GM19238 (cell line): ENCODE measurements around the gene JPH2.
"Not testable (repeated sequence)": the region's sequence is repeated elsewhere in the genome, so short reads cannot be mapped to it uniquely, and the experiment has no call there.

Experiments
- DNase-seq: peaks from one replicate; pipeline ENCODE4 v3.0.0; 2011; ENCODE audit warnings: low spot score; ENCODE audit not compliant: insufficient read length

Gene JPH2

DNA sequence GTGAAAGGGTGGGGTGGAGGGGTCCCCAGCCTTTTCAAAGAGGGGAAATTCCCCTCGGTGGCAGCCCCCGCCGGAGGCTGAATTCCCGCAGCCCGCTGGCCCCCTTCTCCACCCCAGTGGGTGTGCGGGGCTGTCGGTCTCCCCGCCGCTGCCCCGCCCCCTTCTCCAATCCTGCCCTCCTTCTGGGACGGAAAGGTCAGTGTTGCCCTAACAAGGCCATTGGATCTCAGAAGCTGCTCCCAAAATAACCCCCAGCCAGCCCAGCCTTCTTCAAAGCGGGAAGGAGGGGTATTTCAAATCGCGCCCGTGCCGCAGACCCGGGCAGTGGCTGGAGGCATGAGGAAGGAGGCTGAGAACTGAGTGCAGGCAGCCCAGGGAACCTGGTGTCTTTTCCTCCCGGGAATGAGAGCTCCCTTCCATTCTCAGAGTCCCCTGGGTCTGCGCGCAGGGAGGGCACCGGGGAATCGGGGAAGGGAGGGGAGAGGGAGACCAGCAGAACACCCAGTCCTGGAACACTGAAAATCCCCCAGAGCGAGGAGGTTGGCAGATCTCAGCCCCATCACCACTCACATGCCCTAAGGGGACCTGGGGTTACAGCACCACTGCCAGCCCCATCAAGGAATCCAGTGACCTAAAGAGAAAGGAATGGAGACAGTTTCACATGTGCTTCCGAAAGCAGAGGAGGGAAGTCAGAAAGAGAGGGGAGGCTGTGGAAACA lies at the start of gene JPH2:
TSS of gene JPH2 (minus strand) at position 135 of the 718 bp plus-strand sequence. CDS start 483 bp downstream, outside the sequence.
- no peak for DNase-seq

DNA sequence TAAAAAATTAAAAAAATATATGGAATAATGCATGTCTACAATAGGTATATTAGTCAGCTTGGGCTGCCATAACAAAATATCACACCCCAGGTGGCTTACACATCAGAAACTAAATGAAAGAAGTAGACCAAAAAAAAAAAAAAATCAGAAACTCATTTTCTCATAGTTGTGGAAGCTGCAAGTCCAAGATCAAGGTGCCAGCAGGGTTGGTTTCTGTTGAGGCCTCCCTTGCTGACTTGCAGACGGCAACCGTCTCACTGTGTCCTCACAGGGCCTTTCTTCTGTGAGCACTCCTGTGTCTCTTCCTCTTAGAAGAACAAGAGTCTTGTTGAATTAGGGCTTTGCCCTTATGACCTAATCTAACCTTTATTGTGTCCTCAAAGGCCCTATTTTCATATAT lies 48.7 kb upstream of the JPH2 start:
- no peak for DNase-seq

DNA sequence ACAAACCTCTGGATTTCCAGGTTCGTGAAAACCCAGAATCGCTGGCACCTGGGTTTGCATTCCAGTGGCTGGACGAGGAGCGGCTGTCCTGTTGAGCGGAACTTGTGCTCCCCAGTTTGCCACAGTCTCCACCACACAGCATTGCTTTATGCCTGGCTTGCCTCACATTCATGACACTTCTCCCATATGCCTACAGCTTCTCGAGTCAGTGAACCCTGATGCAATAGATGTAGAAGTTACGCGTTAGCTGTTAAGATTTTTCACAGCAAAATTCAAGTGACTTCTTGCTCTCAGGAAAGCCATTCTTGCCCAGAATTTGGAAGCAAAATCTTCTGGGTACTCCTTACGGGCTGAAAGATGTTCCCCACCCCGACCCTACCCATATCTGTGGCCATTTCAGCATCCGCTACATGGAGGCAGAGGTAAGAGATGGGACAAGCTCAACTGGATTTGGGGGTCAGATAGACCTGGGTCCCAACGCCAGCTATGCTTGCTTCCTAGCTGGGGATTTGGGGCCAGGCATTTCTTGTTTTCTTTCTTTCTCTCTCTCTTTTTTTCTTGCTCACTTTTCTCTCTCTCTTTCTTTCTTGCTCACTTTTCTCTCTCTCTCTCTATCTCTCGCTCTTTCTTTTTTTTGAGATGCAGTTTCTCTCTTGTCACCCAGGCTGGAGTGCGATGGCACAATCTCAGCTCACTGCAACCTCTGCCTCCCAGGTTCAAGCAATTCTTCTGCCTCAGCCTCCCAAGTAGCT lies 47.8 kb upstream of the JPH2 start:
- no peak for DNase-seq

DNA sequence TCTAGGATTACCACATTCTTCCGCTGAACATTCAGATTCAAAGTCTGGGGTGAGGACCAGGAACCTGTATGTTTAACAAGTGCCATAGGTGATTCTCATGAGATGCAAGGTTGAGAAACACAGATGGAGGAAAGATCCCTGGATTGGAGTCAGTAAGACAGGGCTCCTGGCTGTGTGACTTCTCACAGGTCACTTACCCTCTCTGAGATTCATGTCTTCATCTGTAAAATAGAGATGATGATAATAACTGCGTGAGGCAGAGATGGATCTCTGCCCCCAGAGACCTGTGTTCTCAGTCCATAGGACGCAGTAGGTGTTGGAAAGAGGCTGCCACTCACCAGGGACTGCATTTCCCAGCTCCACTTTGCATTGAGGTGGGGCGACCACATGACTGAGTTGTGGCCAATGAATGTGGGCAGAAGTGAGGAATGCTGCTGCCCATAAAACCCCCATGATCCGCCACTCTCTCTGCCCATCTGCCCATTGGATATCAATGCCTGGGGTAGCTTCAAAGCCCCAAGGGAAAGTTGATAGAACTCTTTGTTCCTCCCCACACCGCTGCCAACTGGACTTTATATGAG lies 46.5 kb upstream of the JPH2 start:
- no peak for DNase-seq

DNA sequence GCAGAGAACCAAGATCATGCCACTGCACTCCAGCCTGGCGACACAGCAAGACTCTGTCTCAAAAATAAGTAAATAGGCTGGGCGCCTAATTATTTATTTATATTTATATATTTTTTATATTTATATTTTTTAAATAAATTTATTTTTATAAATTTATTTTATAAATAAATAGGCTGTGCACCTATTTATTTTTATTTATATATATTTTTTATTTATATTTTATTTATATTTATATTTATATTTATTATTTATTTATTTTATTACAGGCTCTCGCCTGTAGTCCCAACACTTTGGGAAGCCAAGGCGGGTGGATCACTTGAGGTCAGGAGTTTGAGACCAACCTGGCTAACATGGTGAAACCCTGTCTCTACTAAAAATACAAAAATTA lies 45.5 kb upstream of the JPH2 start:
- not testable (repeated sequence) for DNase-seq

DNA sequence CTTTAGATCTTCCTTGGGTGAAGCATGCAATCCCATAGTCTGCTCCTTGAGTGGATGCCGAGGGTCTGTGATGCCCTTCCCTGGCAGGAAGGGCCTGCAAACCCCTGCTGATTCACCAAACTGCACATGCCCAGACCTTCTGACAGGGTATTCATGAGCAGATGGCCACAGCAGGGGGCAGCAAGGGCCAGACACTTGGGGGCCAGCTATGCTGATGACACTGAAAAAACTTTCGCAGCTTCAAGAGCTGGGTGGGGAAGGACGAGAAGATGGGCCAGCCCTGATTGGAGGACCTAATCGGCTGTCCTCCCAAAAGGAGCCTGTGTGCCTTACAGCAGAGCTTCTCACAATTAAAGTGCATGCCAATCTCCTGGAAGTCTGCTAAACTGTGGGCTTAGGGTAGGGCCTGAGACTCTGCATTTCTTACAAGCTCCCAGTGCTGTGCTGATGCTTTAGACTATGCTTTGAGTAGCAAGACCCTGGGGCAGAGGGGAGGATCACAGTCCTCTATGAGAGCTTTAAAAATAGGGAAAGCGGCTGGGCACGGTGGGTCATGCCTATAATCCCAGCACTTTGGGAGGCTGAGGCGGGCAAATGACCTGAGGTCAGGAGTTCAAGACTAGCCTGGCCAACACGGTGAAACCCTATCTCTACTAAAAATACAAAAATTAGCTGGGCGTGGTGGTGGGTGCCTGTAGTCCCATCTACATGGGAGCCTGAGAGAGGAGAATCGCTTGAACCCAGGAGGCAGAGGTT lies 44.9 kb upstream of the JPH2 start:
- no peak for DNase-seq

DNA sequence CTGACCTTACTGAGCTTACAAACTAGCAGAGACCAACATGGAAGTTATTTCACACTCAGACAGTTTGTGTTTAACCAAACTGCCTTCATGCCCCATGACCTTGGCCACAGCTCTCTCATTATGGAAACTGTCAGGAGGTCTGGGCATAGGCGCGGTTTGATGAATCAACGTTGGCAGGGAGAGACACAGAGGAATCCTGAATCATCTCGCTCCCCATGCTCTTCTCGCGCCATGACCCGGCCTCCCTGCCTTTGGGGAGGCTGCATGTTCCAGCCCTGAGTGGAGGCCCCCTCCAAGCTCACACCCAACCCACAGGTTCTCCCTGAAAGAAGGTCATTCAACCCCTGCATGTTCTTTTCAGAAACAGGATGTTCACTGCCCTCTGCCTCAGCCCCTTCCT lies 44.2 kb upstream of the JPH2 start:
- DNase-seq = no peak

DNA sequence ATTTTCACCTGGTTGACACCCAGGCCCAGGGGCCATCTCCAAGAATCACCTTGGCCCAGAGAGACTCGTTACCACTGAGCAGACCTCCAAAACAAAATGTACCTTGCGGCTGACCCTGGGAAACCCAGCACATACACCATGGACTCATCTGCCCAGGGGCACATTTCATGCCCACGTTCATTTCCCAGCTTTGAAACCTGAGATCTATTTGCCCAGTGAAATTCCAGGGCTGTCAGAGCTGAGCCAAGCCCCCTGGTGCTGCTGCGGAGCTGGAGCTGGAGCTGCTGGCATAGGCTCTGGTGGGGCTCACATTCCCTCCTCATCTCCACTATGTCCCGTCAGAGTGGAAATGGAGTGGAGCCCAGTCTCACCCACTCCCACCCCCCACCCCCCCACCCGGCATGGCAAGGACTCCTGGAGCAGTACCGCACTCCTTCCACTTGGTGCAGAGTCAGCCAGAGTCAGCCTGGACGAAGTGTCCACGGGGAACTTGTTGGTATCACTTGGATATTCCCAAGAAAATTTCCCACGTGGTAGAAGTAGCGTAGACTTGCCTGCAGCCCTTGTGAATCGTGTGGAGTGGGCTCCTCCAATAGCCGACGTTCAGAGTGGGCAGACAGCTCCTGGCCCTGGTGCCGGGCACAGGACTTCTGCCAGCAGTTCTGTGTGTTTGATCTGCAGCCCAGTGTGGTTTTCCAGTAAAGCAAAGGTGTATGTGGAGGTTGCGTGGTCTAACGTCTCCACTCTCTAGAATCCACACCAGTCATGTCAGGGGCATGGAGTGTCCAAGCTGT lies 41.7 kb upstream of the JPH2 start:
- no peak for DNase-seq

DNA sequence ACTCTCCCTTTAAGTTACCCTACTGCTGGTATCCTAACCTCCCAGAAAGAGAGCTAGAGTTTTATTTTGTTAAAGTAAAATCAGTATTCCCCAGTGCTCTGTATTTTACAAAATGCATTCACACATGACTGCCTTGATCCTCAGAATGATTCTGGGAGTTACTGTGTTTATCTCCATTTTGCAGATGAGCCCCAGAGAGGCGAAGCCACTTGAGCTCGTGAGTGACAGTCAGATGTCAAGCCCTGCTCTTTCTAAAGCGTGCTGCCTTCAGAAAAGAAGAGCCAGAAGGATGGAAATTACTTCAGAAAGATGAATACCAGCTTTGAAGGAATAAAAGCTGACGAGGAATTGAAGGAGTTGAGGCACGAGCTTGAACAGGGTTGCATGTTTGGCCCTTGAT lies 37.6 kb upstream of the JPH2 start:
- no peak for DNase-seq

DNA sequence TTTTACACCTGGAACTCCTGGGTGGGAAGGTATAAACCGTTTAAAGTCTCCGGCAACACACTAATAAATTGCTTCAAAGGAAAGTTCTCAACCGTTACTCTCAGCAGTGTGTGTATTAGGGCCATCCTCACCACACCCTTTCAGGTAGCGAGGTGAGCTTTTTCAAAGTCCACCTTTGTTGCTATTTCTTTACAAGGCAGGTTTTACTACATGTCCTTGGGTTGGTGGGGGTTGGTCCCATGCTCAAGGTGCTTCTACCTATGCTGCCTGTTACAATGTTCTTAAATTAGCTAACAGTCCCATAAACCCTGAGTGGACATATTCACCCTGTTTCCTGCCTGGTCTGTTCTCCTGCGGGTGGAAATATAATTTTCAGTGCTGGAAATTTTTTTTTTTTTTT lies 36.7 kb upstream of the JPH2 start:
- no peak for DNase-seq

DNA sequence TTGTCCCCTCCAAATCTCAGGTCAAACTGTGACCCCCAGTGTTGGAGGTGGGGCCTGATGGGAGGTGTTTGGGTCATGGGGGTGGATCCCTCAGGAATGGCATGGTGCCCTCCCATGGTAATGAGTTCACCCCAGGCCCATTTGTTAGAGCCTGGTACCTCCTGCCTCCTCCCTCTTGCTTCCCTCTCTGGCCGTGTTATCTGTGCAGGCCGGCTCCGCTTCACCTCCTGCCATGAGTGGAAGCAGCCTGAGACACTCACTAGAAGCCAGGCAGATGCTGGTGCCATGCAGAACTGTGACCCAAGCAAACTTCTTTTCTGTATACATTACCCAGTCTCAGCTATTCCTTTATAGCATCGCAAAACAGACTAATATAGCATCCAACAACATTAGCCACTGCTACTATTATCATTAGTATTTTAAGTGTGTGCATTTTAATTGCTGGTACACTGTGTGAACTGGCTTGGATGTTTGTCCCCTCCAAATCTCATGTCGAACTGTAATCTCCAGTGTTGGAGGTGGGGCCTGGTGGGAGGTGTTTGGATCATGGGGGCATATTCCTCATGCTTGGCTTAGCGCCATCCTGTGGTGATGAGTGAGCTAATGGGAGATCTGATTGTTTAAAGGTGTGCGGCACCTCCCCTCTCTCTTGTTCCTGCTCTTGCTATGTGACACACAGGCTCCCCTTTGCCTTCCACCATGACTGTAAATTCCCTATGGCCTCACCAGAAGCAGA lies 35.8 kb upstream of the JPH2 start:
- no peak for DNase-seq

DNA sequence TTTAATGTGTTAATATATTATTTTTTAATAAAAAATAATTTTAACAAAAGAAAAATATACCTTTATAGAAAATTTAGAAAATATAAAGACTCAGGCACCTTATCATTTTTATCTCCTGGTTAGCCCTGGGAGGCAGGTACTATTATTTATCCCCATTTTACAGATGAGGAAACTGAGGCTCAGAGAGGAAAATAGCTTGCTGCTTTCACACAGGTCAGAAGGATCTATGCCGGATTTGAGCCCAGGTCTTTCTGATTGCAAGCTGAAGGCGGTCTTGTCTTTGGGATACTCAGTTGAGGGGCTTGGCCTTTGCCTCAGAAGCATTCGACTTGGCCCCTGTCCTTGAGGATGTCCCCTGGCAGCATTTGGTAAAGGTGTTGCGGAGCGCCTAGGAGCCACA lies 35.0 kb upstream of the JPH2 start:
- no peak for DNase-seq

DNA sequence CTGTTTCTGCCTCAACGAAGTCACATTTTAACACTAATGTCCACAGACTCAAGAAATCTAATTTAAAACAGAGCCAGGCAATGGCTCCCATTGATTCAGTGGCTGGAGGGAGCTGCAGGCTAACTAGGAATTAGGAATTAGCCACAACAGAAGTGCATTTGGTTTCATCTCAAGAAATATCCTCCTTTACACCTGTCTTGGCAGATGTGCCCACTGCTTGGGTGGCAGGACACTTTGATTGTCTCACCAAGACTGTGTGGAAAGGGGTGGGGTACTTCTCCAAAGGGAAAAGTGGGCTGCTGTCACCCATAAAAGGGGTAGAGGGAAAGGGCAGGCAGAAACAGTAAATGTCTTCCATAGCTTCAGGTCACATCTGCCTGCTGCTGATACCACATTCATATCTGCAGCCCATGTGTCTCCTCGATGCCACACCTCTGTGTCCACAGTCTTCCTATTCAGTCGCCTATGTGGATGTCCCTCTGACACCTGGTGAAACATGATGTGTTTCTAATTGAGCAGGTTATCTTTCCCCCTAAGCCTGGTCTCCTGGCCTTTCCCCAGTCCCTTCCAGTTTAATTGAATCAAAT lies 34.5 kb upstream of the JPH2 start:
- no peak for DNase-seq

DNA sequence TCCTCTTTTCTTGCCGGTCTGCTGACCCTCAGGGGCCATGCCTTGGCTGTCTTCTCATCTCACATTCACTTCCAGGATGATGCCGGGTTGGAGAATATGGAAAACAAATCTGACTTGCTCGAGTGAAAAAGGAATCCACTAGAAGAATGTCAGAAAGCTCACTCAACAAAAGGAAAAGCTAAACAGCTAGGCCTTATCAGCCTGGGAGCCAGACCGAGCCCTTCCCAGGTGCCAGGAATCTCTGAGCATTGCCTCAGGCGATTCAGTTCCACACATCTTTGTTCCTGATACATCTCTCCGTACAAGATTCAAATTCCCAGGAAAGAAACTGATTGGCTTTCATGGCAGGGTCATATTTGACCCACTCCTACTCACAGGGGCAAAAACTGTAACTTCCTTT lies 32.8 kb upstream of the JPH2 start:
- no peak for DNase-seq

DNA sequence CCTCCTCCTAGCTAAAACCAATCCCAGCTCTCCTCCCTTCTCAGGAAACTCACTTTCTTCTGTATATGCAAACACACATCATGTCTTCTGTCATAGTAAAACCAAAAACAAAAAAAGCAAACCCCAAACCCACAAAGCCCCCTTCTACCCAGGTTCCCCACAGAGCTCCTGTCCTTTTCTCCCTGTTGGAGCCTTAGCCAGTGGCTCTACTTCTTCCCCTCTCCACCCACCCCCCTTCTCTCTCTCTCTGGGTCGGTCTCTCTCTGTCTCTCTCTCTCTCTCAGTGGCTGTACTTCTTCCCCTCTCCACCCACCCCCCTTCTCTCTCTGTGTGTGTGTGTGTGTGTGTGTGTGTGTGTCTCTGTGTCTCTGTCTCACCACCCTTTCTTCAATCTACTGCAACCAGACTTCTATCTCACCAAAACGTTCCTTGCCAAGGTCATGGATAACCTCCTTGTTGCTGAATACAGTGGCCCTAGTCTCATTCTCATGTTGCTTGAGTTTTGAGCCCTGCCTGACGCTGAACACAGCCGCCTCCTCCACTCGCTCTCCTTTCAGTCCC lies 32.3 kb upstream of the JPH2 start:
- no peak for DNase-seq

DNA sequence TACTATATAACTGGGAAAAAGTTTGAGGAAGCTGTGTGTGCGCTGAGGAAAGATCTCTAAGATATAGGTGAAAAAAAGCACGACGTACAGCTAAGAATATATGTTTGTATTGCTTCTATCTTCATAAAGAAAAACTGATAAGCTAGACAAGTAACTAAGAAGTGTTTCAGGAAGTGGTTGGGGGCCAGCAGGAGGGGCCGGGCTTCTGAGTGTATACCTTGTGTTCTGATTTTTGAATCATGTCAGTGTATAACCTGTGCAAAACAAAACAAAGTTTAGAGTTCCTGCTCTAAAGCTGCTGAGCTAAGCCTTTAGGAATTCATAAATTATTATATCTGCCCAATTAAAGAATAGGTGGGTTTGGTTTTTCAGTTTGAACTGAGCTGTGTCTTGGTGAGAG lies 31.5 kb upstream of the JPH2 start:
- no peak for DNase-seq

DNA sequence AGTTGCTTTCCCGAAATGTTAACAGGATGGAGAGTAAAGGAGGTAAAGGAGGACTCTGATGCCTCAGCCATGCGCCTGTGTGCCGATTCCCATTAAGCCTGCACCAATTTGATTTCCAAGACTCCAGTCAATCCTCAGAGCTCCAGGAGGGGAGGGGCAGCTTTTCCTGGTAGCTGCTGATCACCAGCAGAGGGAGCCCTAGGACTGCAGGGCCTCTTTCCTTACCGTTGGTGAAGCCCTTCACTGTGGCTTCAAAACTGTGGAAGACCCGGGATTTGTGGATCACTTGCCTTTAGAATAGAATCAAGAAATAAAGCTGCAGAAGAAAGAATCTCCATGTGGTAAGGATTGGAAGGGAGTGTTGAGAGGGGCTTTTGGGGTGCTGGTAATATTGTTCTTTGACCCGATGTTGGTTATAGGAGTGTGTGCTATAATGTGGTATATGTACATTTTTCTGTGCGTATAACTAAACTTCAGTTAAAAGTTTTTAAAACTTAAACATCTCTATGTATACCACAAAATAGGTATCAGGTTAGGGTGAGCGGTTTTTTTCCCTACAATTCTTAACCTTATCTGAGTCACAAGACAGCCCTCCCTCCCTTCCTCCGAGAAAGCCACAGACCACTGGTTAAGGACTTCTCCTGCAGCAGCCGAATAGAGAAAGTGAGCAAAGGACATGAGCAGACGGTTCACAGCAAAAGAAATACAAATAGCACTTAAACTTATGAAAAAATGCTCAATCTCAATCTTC lies 30.5 kb upstream of the JPH2 start:
- DNase-seq = no peak

DNA sequence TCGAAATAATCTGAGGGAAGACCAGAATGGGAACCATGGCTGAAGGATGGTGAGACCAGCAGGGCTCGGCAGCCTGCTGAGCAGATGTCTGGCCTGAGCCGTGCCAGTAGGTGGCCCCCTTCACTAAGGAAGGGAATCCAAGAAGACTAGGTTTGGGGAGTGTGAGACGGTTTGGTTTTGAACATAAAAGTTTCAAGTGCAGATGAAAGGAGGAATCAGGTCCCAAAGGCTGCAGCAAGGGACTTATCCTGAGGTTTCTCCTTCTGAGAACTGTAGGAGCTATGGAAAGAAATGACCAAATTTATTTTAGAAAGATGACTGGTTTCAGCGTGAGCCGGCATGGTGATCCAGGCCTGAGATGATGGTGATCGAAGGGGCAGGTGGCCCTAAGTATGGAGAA lies 28.1 kb upstream of the JPH2 start:
- peak; percentile 27 for DNase-seq

DNA sequence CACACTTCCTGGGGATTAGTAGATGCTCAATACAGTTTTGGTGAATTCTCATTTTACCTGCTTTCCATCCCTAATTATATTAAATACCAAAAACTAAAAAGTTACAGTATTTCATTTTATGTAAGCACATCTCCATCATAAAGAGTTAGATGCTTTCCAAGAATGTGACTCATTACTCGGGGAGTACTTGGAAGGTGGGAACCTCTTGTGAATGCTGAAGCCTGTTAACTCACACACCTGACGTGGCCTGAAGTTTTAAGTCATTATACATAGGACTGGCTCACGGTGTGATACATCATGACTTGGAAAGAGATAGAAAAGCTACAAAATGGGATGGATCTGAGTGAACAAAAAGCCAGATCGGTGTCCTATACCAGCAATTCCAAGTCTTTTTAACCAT lies 25.8 kb upstream of the JPH2 start:
- no peak for DNase-seq
